Aorta (tissue), 5 donors: ENCODE results near the gene ZNF678. TPM values are rescaled to one million over a fixed set of nuclear protein-coding genes. Genes with fewer than 3 reads are reported as not detected.
"Not testable (repeated sequence)": the region's sequence is repeated elsewhere in the genome, so short reads cannot be mapped to it uniquely, and the experiment has no call there.

Experiments used
- ATAC-seq: fragments of 200-7000 bp; cut with Tn5 transposase; one replicate; pipeline ENCODE4 v1.9.1; 2022; ENCODE audit warnings: moderate library complexity; ENCODE audit not compliant: low FRiP score
- DNase-seq, 2 donors: peaks; one replicate each; pipeline ENCODE4 v3.0.0-alpha.2; 2020
- H3K27ac ChIP-seq, 2 donors: one replicate each; pipeline ENCODE4 v1.5.1; 2013; ENCODE audit warnings: low read length in 2 of 2, mild to moderate bottlenecking in 2 of 2, moderate library complexity in 2 of 2, control low read depth in 1 of 2, inconsistent platforms in 1 of 2, low read depth in 1 of 2
- H3K27me3 ChIP-seq, 2 donors: one replicate each; pipeline ENCODE4 v1.6.1; 2013; ENCODE audit warnings: control low read depth in 1 of 2, low read length in 1 of 2, mild to moderate bottlenecking in 1 of 2, moderate library complexity in 1 of 2; ENCODE audit not compliant: insufficient read depth in 2 of 2, control insufficient read depth in 1 of 2
- H3K36me3 ChIP-seq, 2 donors: one replicate each; pipeline ENCODE4 v1.6.1; 2013; ENCODE audit warnings: control low read depth in 1 of 2, low read length in 1 of 2, mild to moderate bottlenecking in 1 of 2; ENCODE audit not compliant: insufficient read depth in 2 of 2, control insufficient read depth in 1 of 2
- H3K4me1 ChIP-seq, 2 donors: one replicate each; pipeline ENCODE4 v1.6.1; 2013; ENCODE audit warnings: low read length in 2 of 2, control low read depth in 1 of 2, mild to moderate bottlenecking in 1 of 2, moderate library complexity in 1 of 2; ENCODE audit not compliant: insufficient read depth in 2 of 2, control insufficient read depth in 1 of 2
- H3K4me3 ChIP-seq, 2 donors: one replicate each; pipeline ENCODE4 v1.5.1; 2013; ENCODE audit warnings: low read length in 2 of 2, control low read depth in 1 of 2, mild to moderate bottlenecking in 1 of 2
- H3K9me3 ChIP-seq: one replicate; pipeline ENCODE4 v1.6.1; 2013; ENCODE audit warnings: mild to moderate bottlenecking, low read length; ENCODE audit not compliant: control insufficient read depth
- WGBS, 2 donors: extraction: QIAGEN DNeasy Blood & Tissue Kit; methylation state at CpG; one replicate each; pipeline ENCODE4 v1.1.7; 2013; 5-methylcytosine and 5-hydroxymethylcytosine counted together
- intact Hi-C, 2 donors: fragments of 100-400 bp; cut with DNase I; formaldehyde crosslinking; loops; one replicate each; pipeline versions ENCODE4 v1.14.2 to v1.15.0; 2022
- polyA plus RNA-seq, 2 donors: library from polyadenylated mRNA; stranded (reverse); fragments of 200-250 nt; gene quantifications; one replicate each; pipeline ENCODE4 v1.2.3, GENCODE V29; 2013
- total RNA-seq, 2 donors: library from RNA; stranded (reverse); fragmentation: NEBNext Ultra II Directional; extraction: Animal tissue kit (Norgen Biotek cat#: 25700); gene quantifications; one replicate each; pipeline ENCODE4 v1.2.1, GENCODE V29; 2021
- donor health status: healthy with polysubstance abuse.
- donor health status: Bipolar disorder and iron deficiency.
- donor health status: DM: no; HTN: no; CAD: no.
- donor health status: DM: no; HTN: no; CAD: no.
- donor health status: DM: yes; HTN: yes; CAD: no.

Gene ZNF678
- total and polyA plus RNA-seq, 4 donors: 1.8 to 9.7 (median 5.0) TPM

- no peak overlapping the region for H3K27ac ChIP-seq
- H3K4me1 ChIP-seq: no peaks in the 10 kb centered on the region
- DNase-seq (no peak), ATAC-seq (no peak)
- H3K27me3 ChIP-seq: no peaks in the 10 kb centered on the region
- intact Hi-C loops: no loop called here
- H3K4me3 ChIP-seq: no peak overlapping the region
- H3K9me3 ChIP-seq: peaks cover 3% of the 10 kb centered on the region
- no peaks in the 10 kb centered on the region for H3K36me3 ChIP-seq
- WGBS, 2 donors: 84 to 91% methylated on average over 3 of the region's 3 CpGs
Measured at GRCh38 chr1:227604446-227604845, 41.1 kb downstream of the ZNF678 start.

GRCh38 chr1:227606271-227606670 lies 42.9 kb downstream of the ZNF678 start:
- H3K27ac ChIP-seq, DNase-seq, intact Hi-C loops, ATAC-seq, H3K4me1 ChIP-seq, H3K4me3 ChIP-seq, H3K36me3 ChIP-seq, H3K9me3 ChIP-seq, H3K27me3 ChIP-seq: not testable (repeated sequence)
- WGBS, 2 donors: 21 to 36% methylated on average over 9 of the region's 9 CpGs

GRCh38 chr1:227607336-227607898 lies 44.1 kb downstream of the ZNF678 start:
- Histone ChIP-seq H3K4me1 (no peaks in the 10 kb centered on the region), H3K4me3 (no peak overlapping the region), H3K27me3 (no peaks in the 10 kb centered on the region), H3K36me3 (peaks cover 0 to 1% of the 10 kb centered on the region in 2 donors), H3K27ac (no peak overlapping the region), H3K9me3 (peaks cover 7% of the 10 kb centered on the region)
- ATAC-seq (no peak), DNase-seq (no peak)
- intact Hi-C loops: no loop called here
- WGBS, 2 donors: 90 to 91% methylated on average over 3 of the region's 3 CpGs

GRCh38 chr1:227612658-227613057 lies 49.3 kb downstream of the ZNF678 start:
- 97 to 98% methylated on average over 1 of the region's 1 CpG for WGBS, 2 donors
- DNase-seq (no peak), ATAC-seq (no peak)
- peaks cover 12% of the 10 kb centered on the region for H3K9me3 ChIP-seq
- intact Hi-C loops: no loop called here
- H3K36me3 ChIP-seq: peaks cover 0 to 11% of the 10 kb centered on the region in 2 donors
- no peaks in the 10 kb centered on the region for H3K4me1 ChIP-seq
- no peak overlapping the region for H3K4me3 ChIP-seq
- H3K27ac ChIP-seq: no peak overlapping the region
- no peaks in the 10 kb centered on the region for H3K27me3 ChIP-seq

GRCh38 chr1:227613526-227613925 lies 50.2 kb downstream of the ZNF678 start:
- Histone ChIP-seq H3K27ac (no peak overlapping the region), H3K9me3 (peaks cover 15% of the 10 kb centered on the region), H3K4me3 (no peak overlapping the region), H3K4me1 (no peaks in the 10 kb centered on the region), H3K36me3 (peaks cover 0 to 11% of the 10 kb centered on the region in 2 donors), H3K27me3 (no peaks in the 10 kb centered on the region)
- 93 to 100% methylated on average over 1 of the region's 1 CpG for WGBS, 2 donors
- intact Hi-C loops: no loop called here
- ATAC-seq (no peak), DNase-seq (no peak)

GRCh38 chr1:227621211-227621610 lies 57.9 kb downstream of the ZNF678 start:
- WGBS, 2 donors: 86 to 96% methylated on average over 1 of the region's 1 CpG
- Histone ChIP-seq H3K4me3 (no peak overlapping the region), H3K27ac (no peak overlapping the region), H3K27me3 (no peaks in the 10 kb centered on the region), H3K9me3 (peaks cover 13% of the 10 kb centered on the region), H3K4me1 (no peaks in the 10 kb centered on the region), H3K36me3 (peaks cover 0 to 7% of the 10 kb centered on the region in 2 donors)
- DNase-seq: no peak
- ATAC-seq: no peak
- intact Hi-C loops: no loop called here

- Histone ChIP-seq H3K27ac (no peak overlapping the region), H3K27me3 (no peaks in the 10 kb centered on the region), H3K36me3 (peaks cover 0 to 4% of the 10 kb centered on the region in 2 donors), H3K4me3 (no peak overlapping the region), H3K4me1 (no peaks in the 10 kb centered on the region), H3K9me3 (peaks cover 6% of the 10 kb centered on the region)
- ATAC-seq: no peak
- DNase-seq: no peak
- intact Hi-C loops: no loop called here
- 84 to 85% methylated on average over 1 of the region's 1 CpG for WGBS, 2 donors
Measured at GRCh38 chr1:227622739-227623475, 59.6 kb downstream of the ZNF678 start.

- no peak overlapping the region for H3K27ac ChIP-seq
- no peak overlapping the region for H3K4me3 ChIP-seq
- intact Hi-C loops: no loop called here
- peaks cover 0 to 3% of the 10 kb centered on the region in 2 donors for H3K36me3 ChIP-seq
- H3K9me3 ChIP-seq: peaks cover 35% of the 10 kb centered on the region
- H3K4me1 ChIP-seq: no peaks in the 10 kb centered on the region
- H3K27me3 ChIP-seq: no peaks in the 10 kb centered on the region
- DNase-seq (no peak), ATAC-seq (no peak)
- WGBS, 2 donors: 87 to 95% methylated on average over 13 of the region's 13 CpGs
Measured at GRCh38 chr1:227632325-227632724, 69.0 kb downstream of the ZNF678 start.

- H3K27ac ChIP-seq: no peak overlapping the region
- WGBS, 2 donors: 98% methylated on average over 9 of the region's 9 CpGs
- intact Hi-C loops: no loop called here
- H3K4me1 ChIP-seq: no peaks in the 10 kb centered on the region
- peaks cover 36% of the 10 kb centered on the region for H3K9me3 ChIP-seq
- ATAC-seq: no peak
- H3K27me3 ChIP-seq: no peaks in the 10 kb centered on the region
- no peak overlapping the region for H3K4me3 ChIP-seq
- DNase-seq: no peak
- peaks cover 0 to 3% of the 10 kb centered on the region in 2 donors for H3K36me3 ChIP-seq
Measured at GRCh38 chr1:227635596-227635995, 72.2 kb downstream of the ZNF678 start.
